Testis (tissue), 3 donors: ENCODE results near the gene CAVIN1. TPM values are rescaled to one million over a fixed set of nuclear protein-coding genes. Genes with fewer than 3 reads are reported as not detected.

Source experiments
- DNase-seq: peaks from one replicate; pipeline ENCODE4 v3.0.0-alpha.2; 2019
- H3K27ac ChIP-seq, 2 donors: fragments of 200-600 bp; sonication (generic); one replicate each; pipeline ENCODE4 v1.5.1; 2019
- H3K27me3 ChIP-seq: fragments of 200-600 bp; sonication (generic); one replicate; pipeline ENCODE4 v1.5.1; 2019
- H3K36me3 ChIP-seq: fragments of 200-600 bp; sonication (generic); one replicate; pipeline ENCODE4 v1.5.1; 2017; ENCODE audit warnings: low read depth; ENCODE audit errors: missing control alignments
- H3K4me1 ChIP-seq: fragments of 200-600 bp; sonication (generic); one replicate; pipeline ENCODE4 v1.5.1; 2019
- H3K4me3 ChIP-seq, 2 donors: fragments of 200-600 bp; sonication (generic); one replicate each; pipeline ENCODE4 v1.5.1; 2017 to 2019
- H3K9me3 ChIP-seq: fragments of 200-600 bp; sonication (generic); one replicate; pipeline ENCODE4 v1.5.1; 2017
- CTCF ChIP-seq, 3 experiments: fragments of 450-650 bp in 2 of 3; fragments of 200-600 bp in 1 of 3; sonication (generic) in 1 of 3; IDR thresholded peaks; one replicate each; pipeline ENCODE4 v1.5.1; 2016 to 2019; ENCODE audit warnings: antibody characterized with exemption in 3 of 3, mild to moderate bottlenecking in 2 of 3, moderate library complexity in 1 of 3
- POLR2A ChIP-seq: fragments of 450-650 bp; IDR thresholded peaks from one replicate; pipeline ENCODE4 v1.6.1; 2017; ENCODE audit warnings: antibody characterized with exemption, mild to moderate bottlenecking, moderate library complexity
- WGBS, 2 donors: methylation state at CpG; one replicate each; pipeline ENCODE4 v1.1.5; 2018; 5-methylcytosine and 5-hydroxymethylcytosine counted together
- intact Hi-C: fragments of 100-400 bp; cut with DNase I; formaldehyde crosslinking; loops from one replicate; pipeline ENCODE4 v1.15.1; 2023; ENCODE audit warnings: low total_unique reads
- polyA plus RNA-seq: library from polyadenylated mRNA; stranded (reverse); fragments of 350-450 nt; fragmentation: Illumina TruSeq; extraction: RNeasy Lipid Tissue Mini Kit (QIAGEN cat#74804); gene quantifications from one replicate; pipeline ENCODE4 v1.2.3, GENCODE V29; 2014; ENCODE audit warnings: low read depth, low replicate concordance; ENCODE audit not compliant: insufficient read depth
- total RNA-seq, 2 donors: library from RNA; depleted of rRNA; stranded (reverse); fragments of >200 nt; gene quantifications; one replicate each; pipeline ENCODE4 v1.2.3, GENCODE V29; 2016

The CAVIN1 gene
- total and polyA plus RNA-seq, 3 donors from 2014 or later, result 49.4 to 106 (median 68.4) TPM

DNA sequence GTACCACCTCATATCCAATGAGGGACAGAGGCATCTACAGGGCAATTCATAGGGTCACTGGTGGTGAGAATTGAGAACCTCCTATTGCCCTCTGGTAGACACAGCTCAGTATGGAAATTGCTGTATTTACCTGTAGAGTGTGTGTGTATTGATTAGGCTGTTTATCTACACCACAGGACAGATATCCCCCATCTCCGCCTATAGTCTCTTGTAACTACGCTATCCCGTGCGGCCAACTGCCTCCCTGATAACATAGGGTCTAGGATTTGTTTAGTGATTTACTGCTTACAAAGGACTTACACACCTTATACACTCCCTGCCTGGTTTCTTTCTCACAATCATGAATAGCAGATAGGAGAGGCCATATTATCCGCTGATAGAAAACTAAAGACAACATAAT lies 33.2 kb downstream of the CAVIN1 start:
- no peaks in the 10 kb centered on the region for H3K27me3 ChIP-seq
- DNase-seq, result no peak
- no peaks in the 10 kb centered on the region for H3K9me3 ChIP-seq
- no peak overlapping the region for H3K4me3 ChIP-seq
- intact Hi-C loops, result no loop called here
- WGBS, 2 donors, result 94 to 95% methylated on average over 5 of the region's 5 CpGs
- H3K36me3 ChIP-seq, result no peaks in the 10 kb centered on the region
- no peak for TF ChIP-seq POLR2A
- no peak overlapping the region for H3K27ac ChIP-seq
- peaks cover 27% of the 10 kb centered on the region for H3K4me1 ChIP-seq

DNA sequence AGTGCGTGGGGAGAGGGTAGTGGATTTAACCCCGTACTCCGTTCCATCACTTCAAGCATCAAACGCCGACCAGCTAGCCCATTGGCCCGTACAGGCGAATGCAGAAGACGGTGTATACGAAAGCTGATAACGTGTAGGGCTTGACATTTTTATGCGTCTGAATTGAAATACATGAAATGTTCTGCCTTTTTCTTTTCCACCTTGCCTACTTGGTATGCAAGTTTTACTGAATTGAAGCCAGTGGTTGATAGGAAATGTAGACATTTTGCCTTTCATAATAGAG lies 34.0 kb downstream of the CAVIN1 start:
- Histone ChIP-seq H3K27ac (peak overlapping the region; percentile 89 to 91), H3K27me3 (no peaks in the 10 kb centered on the region), H3K4me3 (peak overlapping the region; percentile 46 to 99), H3K4me1 (peaks cover 33% of the 10 kb centered on the region), H3K9me3 (no peaks in the 10 kb centered on the region), H3K36me3 (no peaks in the 10 kb centered on the region)
- intact Hi-C loops, result no loop called here
- WGBS, 2 donors, result 1 to 2% methylated on average over 11 of the region's 11 CpGs
- no peak for DNase-seq
- TF ChIP-seq POLR2A (no peak), CTCF (IDR thresholded peaks at IDR 0.05) (no peak)

DNA sequence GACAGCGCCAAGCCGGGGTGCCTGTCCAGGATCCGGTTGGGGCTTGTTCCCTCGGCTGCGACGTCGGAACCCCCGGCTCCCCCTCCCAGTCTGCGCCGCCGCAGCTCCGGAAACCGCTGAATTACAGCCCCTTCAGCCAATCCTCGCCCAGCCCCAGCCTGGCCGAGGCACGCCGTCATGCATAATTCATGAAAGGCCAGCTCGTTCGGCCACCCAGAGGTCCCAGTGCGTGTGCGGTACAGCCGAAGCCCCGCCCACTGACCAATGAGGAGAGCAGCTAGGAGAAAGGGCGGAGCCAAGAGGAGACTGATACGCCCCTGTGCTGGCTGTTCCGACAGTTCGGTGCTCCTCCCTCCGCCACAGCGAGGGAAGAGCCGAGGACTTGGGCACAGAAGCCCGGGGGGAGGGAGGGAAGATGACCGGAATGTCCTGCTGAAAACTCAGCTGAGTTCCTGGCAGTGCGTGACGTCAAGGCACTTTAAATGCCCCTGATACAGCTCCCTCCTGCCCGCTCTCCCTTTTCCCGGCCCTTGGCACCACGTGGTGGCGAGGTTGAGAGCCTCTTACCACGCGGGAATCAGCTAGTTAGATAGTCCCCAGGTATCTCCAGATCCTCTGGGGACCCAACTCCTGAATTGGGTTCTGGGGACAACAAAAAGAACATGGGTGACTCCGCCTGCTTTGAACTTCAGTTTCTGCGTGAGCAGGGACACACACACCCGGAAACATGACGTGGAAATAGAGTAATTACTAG lies 34.5 kb downstream of the CAVIN1 start, which contains the start of gene STAT3:
STAT3 (minus strand) TSS at position 62 of the 754 bp plus-strand sequence. CDS start 39,926 bp downstream, outside the sequence.
- Histone ChIP-seq H3K9me3 (no peaks in the 10 kb centered on the region), H3K4me1 (peaks cover 33% of the 10 kb centered on the region), H3K27ac (peak within 1 kb of the TSS; percentile 97 to 98), H3K27me3 (no peaks in the 10 kb centered on the region), H3K36me3 (no peaks in the 10 kb centered on the region), H3K4me3 (peak within 1 kb of the TSS; percentile 93 to 99)
- TF ChIP-seq POLR2A (peak; percentile 96), CTCF (IDR thresholded peaks at IDR 0.05) (no peak)
- 0% methylated on average over 24 to 44 of the region's 44 CpGs for WGBS, 2 donors
- intact Hi-C loops, result no loop called here
- peak; percentile 100 for DNase-seq

- Histone ChIP-seq H3K4me3 (peak overlapping the region; percentile 93 to 99), H3K36me3 (no peaks in the 10 kb centered on the region), H3K27me3 (no peaks in the 10 kb centered on the region), H3K9me3 (no peaks in the 10 kb centered on the region), H3K4me1 (peaks cover 33% of the 10 kb centered on the region), H3K27ac (peak overlapping the region; percentile 97 to 98)
- no peak for TF ChIP-seq POLR2A
- TF ChIP-seq CTCF (IDR thresholded peaks at IDR 0.05), result no peak
- 0% methylated on average over 35 to 62 of the region's 62 CpGs for WGBS, 2 donors
- DNase-seq, result no peak
- intact Hi-C loops, result no loop called here
Measured at GRCh38 chr17:42387661-42388380, 35.2 kb downstream of the CAVIN1 start.

GRCh38 chr17:42386777-42387657 lies 36.0 kb downstream of the CAVIN1 start:
- Histone ChIP-seq H3K4me1 (peaks cover 33% of the 10 kb centered on the region), H3K27me3 (no peaks in the 10 kb centered on the region), H3K4me3 (peak overlapping the region; percentile 93 to 99), H3K9me3 (no peaks in the 10 kb centered on the region), H3K27ac (peak overlapping the region; percentile 97 to 98), H3K36me3 (no peaks in the 10 kb centered on the region)
- TF ChIP-seq CTCF (IDR thresholded peaks at IDR 0.05), result no peak
- no peak for TF ChIP-seq POLR2A
- peak; percentile 44 for DNase-seq
- intact Hi-C loops, result no loop called here
- 0 to 1% methylated on average over 8 of the region's 8 CpGs for WGBS, 2 donors
